WTC11 (cell line): ENCODE measurements around the gene SULT1A2. TPM values are rescaled to one million over a fixed set of nuclear protein-coding genes. Genes with fewer than 3 reads are reported as not detected.

Experiments
- ATAC-seq: fragments of 200-7000 bp; cut with Tn5 transposase; 2 replicates; pipeline ENCODE4 v1.10.0; 2021; ENCODE audit warnings: mild to moderate bottlenecking, moderate library complexity
- CTCF ChIA-PET: fragments of 300-600 bp; sonication (Branson Sonifier 250); formaldehyde crosslinking; loops from one replicate; lab custom pipeline; 2021; ENCODE audit warnings: antibody characterized with exemption; lab: Charles Lee
- POLR2A ChIA-PET: fragments of 350-600 bp; sonication (Branson Sonifier 250); formaldehyde crosslinking; loops from one replicate; lab custom pipeline; 2021; ENCODE audit warnings: antibody characterized with exemption; lab: Charles Lee
- DNase-seq: peaks from one replicate; pipeline ENCODE4 v3.0.0; 2021; ENCODE audit warnings: low spot score
- H3K27ac Mint-ChIP-seq: 2 replicates; pipeline ENCODE4 v1.8.0; 2021; ENCODE audit warnings: mixed read lengths
- H3K27me3 Mint-ChIP-seq: 2 replicates; pipeline ENCODE4 v1.8.0; 2021; ENCODE audit warnings: low read depth, mild to moderate bottlenecking, moderate library complexity, mixed read lengths
- H3K36me3 Mint-ChIP-seq: 2 replicates; pipeline ENCODE4 v1.8.0; 2021; ENCODE audit warnings: mixed read lengths
- H3K4me1 Mint-ChIP-seq: 2 replicates; pipeline ENCODE4 v1.8.0; 2022; ENCODE audit warnings: mixed read lengths
- H3K4me3 Mint-ChIP-seq: 2 replicates; pipeline ENCODE4 v1.8.0; 2021; ENCODE audit warnings: mild to moderate bottlenecking, moderate library complexity, mixed read lengths
- H3K9me3 Mint-ChIP-seq: 2 replicates; pipeline ENCODE4 v1.8.0; 2021; ENCODE audit warnings: mixed read lengths
- AR ChIP-seq: fragments of 250-450 bp; sonication (Bioruptor Pico); IDR thresholded peaks from 2 replicates; pipeline ENCODE4 v1.9.0; 2021; ENCODE audit warnings: mild to moderate bottlenecking
- CDX4 ChIP-seq: fragments of 250-450 bp; sonication (Bioruptor Pico); IDR thresholded peaks from 2 replicates; pipeline ENCODE4 v1.9.0; 2021; ENCODE audit warnings: moderate library complexity, mild to moderate bottlenecking, inconsistent platforms, borderline replicate concordance
- CREM ChIP-seq: sonication (generic); formaldehyde crosslinking; IDR thresholded peaks from 2 replicates; pipeline ENCODE4 v1.8.1; 2022; ENCODE audit warnings: mild to moderate bottlenecking, missing genetic modification reagents, moderate library complexity
- ERG ChIP-seq: fragments of 250-450 bp; sonication (Bioruptor Pico); IDR thresholded peaks from 2 replicates; pipeline ENCODE4 v1.8.0; 2021; ENCODE audit warnings: mild to moderate bottlenecking
- FOXP1 ChIP-seq: sonication (generic); formaldehyde crosslinking; IDR thresholded peaks from 2 replicates; pipeline ENCODE4 v1.8.0; 2022; ENCODE audit warnings: missing genetic modification reagents, mild to moderate bottlenecking, moderate library complexity, borderline replicate concordance
- GABPB1 ChIP-seq: sonication (generic); formaldehyde crosslinking; IDR thresholded peaks from 2 replicates; pipeline ENCODE4 v1.8.1; 2023; ENCODE audit warnings: mild to moderate bottlenecking, missing genetic modification reagents
- NFYB ChIP-seq: sonication (generic); formaldehyde crosslinking; conservative IDR thresholded peaks from 2 replicates; pipeline ENCODE4 v1.8.0; 2022; ENCODE audit warnings: low read depth, missing genetic modification reagents
- NR1H2 ChIP-seq: sonication (generic); formaldehyde crosslinking; IDR thresholded peaks from 2 replicates; pipeline ENCODE4 v1.9.0; 2021; ENCODE audit warnings: mild to moderate bottlenecking, moderate library complexity, missing genetic modification reagents
- NR2C2 ChIP-seq: sonication (generic); formaldehyde crosslinking; IDR thresholded peaks from 2 replicates; pipeline ENCODE4 v1.8.0; 2022; ENCODE audit warnings: mild to moderate bottlenecking, missing genetic modification reagents
- SP1 ChIP-seq: sonication (generic); formaldehyde crosslinking; conservative IDR thresholded peaks from 2 replicates; pipeline ENCODE4 v1.8.1; 2022; ENCODE audit warnings: missing genetic modification reagents
- TEAD4 ChIP-seq: sonication (generic); formaldehyde crosslinking; IDR thresholded peaks from 2 replicates; pipeline ENCODE4 v1.8.0; 2022; ENCODE audit warnings: mild to moderate bottlenecking, missing genetic modification reagents
- USF2 ChIP-seq: sonication (generic); formaldehyde crosslinking; IDR thresholded peaks from 2 replicates; pipeline ENCODE4 v1.8.1; 2023; ENCODE audit warnings: mild to moderate bottlenecking, missing genetic modification reagents, moderate library complexity
- ZNF317 ChIP-seq: sonication (generic); formaldehyde crosslinking; IDR thresholded peaks from 2 replicates; pipeline ENCODE4 v1.8.1; 2023; ENCODE audit warnings: low read depth, mild to moderate bottlenecking, moderate library complexity, missing genetic modification reagents, borderline replicate concordance
- ZNF396 ChIP-seq: fragments of 250-450 bp; sonication (Bioruptor Pico); IDR thresholded peaks from 2 replicates; pipeline ENCODE4 v1.8.0; 2021; ENCODE audit warnings: mild to moderate bottlenecking, moderate library complexity, borderline replicate concordance
- ZNF423 ChIP-seq: fragments of 250-450 bp; sonication (Bioruptor Pico); IDR thresholded peaks from 2 replicates; pipeline ENCODE4 v2.1.2; 2022; ENCODE audit warnings: mild to moderate bottlenecking, moderate library complexity
- ZNF512 ChIP-seq: sonication (generic); formaldehyde crosslinking; IDR thresholded peaks from 2 replicates; pipeline ENCODE4 v1.8.1; 2022; ENCODE audit warnings: missing genetic modification reagents, borderline replicate concordance
- ZNF671 ChIP-seq: fragments of 250-450 bp; sonication (Bioruptor Pico); IDR thresholded peaks from 2 replicates; pipeline ENCODE4 v1.8.0; 2021; ENCODE audit warnings: mild to moderate bottlenecking
- total RNA-seq: library from RNA; stranded (reverse); gene quantifications from 3 replicates; pipeline ENCODE4 v1.2.3, GENCODE V29; 2021
- TF ChIP-seq, protein P1 (sequence below): sonication (generic); formaldehyde crosslinking; IDR thresholded peaks from 2 replicates; pipeline ENCODE4 v1.8.0; 2023; ENCODE audit warnings: mild to moderate bottlenecking, missing genetic modification reagents
- TF ChIP-seq, protein P2 (sequence below): sonication (generic); formaldehyde crosslinking; IDR thresholded peaks from 2 replicates; pipeline ENCODE4 v1.8.1; 2023; ENCODE audit warnings: mild to moderate bottlenecking, moderate library complexity, missing genetic modification reagents
- TF ChIP-seq, protein P3 (sequence below): sonication (generic); formaldehyde crosslinking; IDR thresholded peaks from 2 replicates; pipeline ENCODE4 v1.8.0; 2022; ENCODE audit warnings: mild to moderate bottlenecking, missing genetic modification reagents

The SULT1A2 gene
- total RNA-seq, 1 experiment from 2014 or later = 0.35 TPM

DNA sequence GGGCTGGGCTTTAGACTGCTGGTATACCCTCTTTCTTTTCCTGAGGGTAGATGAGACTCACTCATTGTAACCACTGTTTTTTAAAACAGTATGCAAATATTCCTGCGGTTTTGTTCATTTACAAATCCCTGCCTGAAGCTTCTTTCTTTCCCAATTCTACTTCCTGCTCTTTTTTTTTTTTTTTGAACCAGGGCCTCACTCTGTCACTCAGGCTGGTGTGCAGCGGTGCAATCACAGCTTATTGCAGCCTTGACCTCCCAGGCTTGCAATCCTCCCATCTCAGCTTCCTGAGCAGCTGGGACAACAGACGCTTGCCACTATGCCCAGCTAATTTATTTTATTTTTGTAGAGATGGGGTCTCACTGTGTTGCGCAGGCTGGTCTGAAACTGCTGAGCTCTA is 21.0 kb upstream of the SULT1A2 start:
- peak overlapping the region; percentile 86 for H3K27ac Mint-ChIP-seq
- TF ChIP-seq, protein P1, sequence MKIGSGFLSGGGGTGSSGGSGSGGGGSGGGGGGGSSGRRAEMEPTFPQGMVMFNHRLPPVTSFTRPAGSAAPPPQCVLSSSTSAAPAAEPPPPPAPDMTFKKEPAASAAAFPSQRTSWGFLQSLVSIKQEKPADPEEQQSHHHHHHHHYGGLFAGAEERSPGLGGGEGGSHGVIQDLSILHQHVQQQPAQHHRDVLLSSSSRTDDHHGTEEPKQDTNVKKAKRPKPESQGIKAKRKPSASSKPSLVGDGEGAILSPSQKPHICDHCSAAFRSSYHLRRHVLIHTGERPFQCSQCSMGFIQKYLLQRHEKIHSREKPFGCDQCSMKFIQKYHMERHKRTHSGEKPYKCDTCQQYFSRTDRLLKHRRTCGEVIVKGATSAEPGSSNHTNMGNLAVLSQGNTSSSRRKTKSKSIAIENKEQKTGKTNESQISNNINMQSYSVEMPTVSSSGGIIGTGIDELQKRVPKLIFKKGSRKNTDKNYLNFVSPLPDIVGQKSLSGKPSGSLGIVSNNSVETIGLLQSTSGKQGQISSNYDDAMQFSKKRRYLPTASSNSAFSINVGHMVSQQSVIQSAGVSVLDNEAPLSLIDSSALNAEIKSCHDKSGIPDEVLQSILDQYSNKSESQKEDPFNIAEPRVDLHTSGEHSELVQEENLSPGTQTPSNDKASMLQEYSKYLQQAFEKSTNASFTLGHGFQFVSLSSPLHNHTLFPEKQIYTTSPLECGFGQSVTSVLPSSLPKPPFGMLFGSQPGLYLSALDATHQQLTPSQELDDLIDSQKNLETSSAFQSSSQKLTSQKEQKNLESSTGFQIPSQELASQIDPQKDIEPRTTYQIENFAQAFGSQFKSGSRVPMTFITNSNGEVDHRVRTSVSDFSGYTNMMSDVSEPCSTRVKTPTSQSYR (CRISPR knock-in tag) = no peak
- TF ChIP-seq NR1H2 (CRISPR knock-in tag) = no peak
- no peak for TF ChIP-seq ZNF317 (CRISPR knock-in tag)
- TF ChIP-seq GABPB1 = 0 out of 2 replicates have a peak, but pooled peaks have one; percentile 47
- TF ChIP-seq, protein P2, sequence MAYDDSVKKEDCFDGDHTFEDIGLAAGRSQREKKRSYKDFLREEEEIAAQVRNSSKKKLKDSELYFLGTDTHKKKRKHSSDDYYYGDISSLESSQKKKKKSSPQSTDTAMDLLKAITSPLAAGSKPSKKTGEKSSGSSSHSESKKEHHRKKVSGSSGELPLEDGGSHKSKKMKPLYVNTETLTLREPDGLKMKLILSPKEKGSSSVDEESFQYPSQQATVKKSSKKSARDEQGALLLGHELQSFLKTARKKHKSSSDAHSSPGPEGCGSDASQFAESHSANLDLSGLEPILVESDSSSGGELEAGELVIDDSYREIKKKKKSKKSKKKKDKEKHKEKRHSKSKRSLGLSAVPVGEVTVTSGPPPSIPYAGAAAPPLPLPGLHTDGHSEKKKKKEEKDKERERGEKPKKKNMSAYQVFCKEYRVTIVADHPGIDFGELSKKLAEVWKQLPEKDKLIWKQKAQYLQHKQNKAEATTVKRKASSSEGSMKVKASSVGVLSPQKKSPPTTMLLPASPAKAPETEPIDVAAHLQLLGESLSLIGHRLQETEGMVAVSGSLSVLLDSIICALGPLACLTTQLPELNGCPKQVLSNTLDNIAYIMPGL = no peak
- no peak for TF ChIP-seq ZNF512
- TF ChIP-seq, protein P3, sequence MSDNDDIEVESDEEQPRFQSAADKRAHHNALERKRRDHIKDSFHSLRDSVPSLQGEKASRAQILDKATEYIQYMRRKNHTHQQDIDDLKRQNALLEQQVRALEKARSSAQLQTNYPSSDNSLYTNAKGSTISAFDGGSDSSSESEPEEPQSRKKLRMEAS (CRISPR knock-in tag) = no peak
- no peak for TF ChIP-seq ZNF396 (CRISPR knock-in tag)
- no peak for TF ChIP-seq SP1 (CRISPR knock-in tag)
- CTCF ChIA-PET = interaction anchor here (0.7 to 2.0 kb wide), 2 partner anchors 45 to 124 kb away, joined by 3 to 5 read pairs; no protein-coding TSS in a partner anchor
- H3K27me3 Mint-ChIP-seq = no peaks in the 10 kb centered on the region
- no peaks in the 10 kb centered on the region for H3K36me3 Mint-ChIP-seq
- POLR2A ChIA-PET = interaction anchor here (0.7 kb wide), 1 partner anchor 1405 kb away, joined by 5 read pairs; no protein-coding TSS in a partner anchor
- no peaks in the 10 kb centered on the region for H3K9me3 Mint-ChIP-seq
- H3K4me1 Mint-ChIP-seq = peaks cover 33% of the 10 kb centered on the region
- ATAC-seq = no peak
- H3K4me3 Mint-ChIP-seq = no peak overlapping the region
- no peak for DNase-seq

- POLR2A ChIA-PET = no interaction called here
- peaks cover 24% of the 10 kb centered on the region for H3K4me1 Mint-ChIP-seq
- CTCF ChIA-PET = interaction anchor here (0.7 to 2.0 kb wide), 6 partner anchors 13 to 103 kb away, joined by 3 to 5 read pairs (median 4); partner anchors contain the start of gene SULT1A2
- H3K4me3 Mint-ChIP-seq = no peak overlapping the region
- H3K27ac Mint-ChIP-seq = peak overlapping the region; percentile 60; the same call in 1 of the 2 replicates
- no peaks in the 10 kb centered on the region for H3K9me3 Mint-ChIP-seq
- no peaks in the 10 kb centered on the region for H3K36me3 Mint-ChIP-seq
- DNase-seq (no peak), ATAC-seq (no peak)
- no peaks in the 10 kb centered on the region for H3K27me3 Mint-ChIP-seq
- no peak for TF ChIP-seq CDX4 (CRISPR knock-in tag)
- no peak for TF ChIP-seq SP1 (CRISPR knock-in tag)
- TF ChIP-seq USF2 (CRISPR knock-in tag) = no peak
- TF ChIP-seq NR2C2 = no peak
- no peak for TF ChIP-seq NFYB (CRISPR knock-in tag)
- TF ChIP-seq FOXP1 (CRISPR knock-in tag) = no peak
- TF ChIP-seq CREM (CRISPR knock-in tag) = no peak
- no peak for TF ChIP-seq ERG (CRISPR knock-in tag)
- no peak for TF ChIP-seq ZNF671 (CRISPR knock-in tag)
- TF ChIP-seq AR (CRISPR knock-in tag) = no peak
- no peak for TF ChIP-seq ZNF423
- TF ChIP-seq, protein P3 (CRISPR knock-in tag) = no peak
- no peak for TF ChIP-seq TEAD4 (CRISPR knock-in tag)
- no peak for TF ChIP-seq ZNF317 (CRISPR knock-in tag)
These were observed 19.8 kb upstream of the SULT1A2 start for GRCh38 chr16:28616636-28617035.
